Nephron progenitor cell (in vitro differentiated cells): Measurements from ENCODE around the gene RBM11.
A peak's percentile ranks its signal among the peaks of the same experiment; 100 is the strongest.
"Not testable (repeated sequence)": the region's sequence is repeated elsewhere in the genome, so short reads cannot be mapped to it uniquely, and the experiment has no call there.

Source experiments
- DNase-seq: peaks from one replicate; pipeline ENCODE4 v3.0.0; 2021
- H3K27ac Mint-ChIP-seq: 2 replicates; pipeline ENCODE4 v1.8.0; 2021; ENCODE audit warnings: mild to moderate bottlenecking, moderate library complexity, mixed read lengths
- H3K27me3 Mint-ChIP-seq: 2 replicates; pipeline ENCODE4 v1.8.0; 2021; ENCODE audit warnings: mild to moderate bottlenecking, low read depth, mixed read lengths; ENCODE audit not compliant: poor library complexity
- H3K36me3 Mint-ChIP-seq: 2 replicates; pipeline ENCODE4 v1.8.0; 2021; ENCODE audit warnings: low read depth, mixed read lengths
- H3K4me1 Mint-ChIP-seq: 2 replicates; pipeline ENCODE4 v1.8.0; 2021; ENCODE audit warnings: mixed read lengths
- H3K4me3 Mint-ChIP-seq: 2 replicates; pipeline ENCODE4 v1.8.0; 2021; ENCODE audit warnings: mild to moderate bottlenecking, moderate library complexity, mixed read lengths
- H3K9me3 Mint-ChIP-seq: 2 replicates; pipeline ENCODE4 v1.8.0; 2021; ENCODE audit warnings: mild to moderate bottlenecking, moderate library complexity, mixed read lengths
- CTCF ChIP-seq: fragments of 200-600 bp; sonication (generic); IDR thresholded peaks from 2 replicates; pipeline ENCODE4 v1.5.0; 2021; ENCODE audit warnings: antibody characterized with exemption

Gene RBM11

GRCh38 chr21:14215971-14216641 is at the start of gene RBM11:
Gene RBM11, plus strand, starts transcription at chr21:14216157. Its CDS starts 30 bp downstream, at chr21:14216187.
- no peak for TF ChIP-seq CTCF
- H3K4me1 Mint-ChIP-seq: no peaks in the 10 kb centered on the region
- H3K4me3 Mint-ChIP-seq: peak within 1 kb of the TSS; percentile 87
- peak; percentile 87 for DNase-seq
- H3K9me3 Mint-ChIP-seq: peaks cover 11% of the 10 kb centered on the region
- H3K27ac Mint-ChIP-seq: no peak within 1 kb of the TSS
- H3K36me3 Mint-ChIP-seq: no peaks in the 10 kb centered on the region
- peaks cover 9% of the 10 kb centered on the region for H3K27me3 Mint-ChIP-seq

- not testable (repeated sequence) for H3K27ac Mint-ChIP-seq, H3K4me1 Mint-ChIP-seq, H3K4me3 Mint-ChIP-seq, DNase-seq, H3K36me3 Mint-ChIP-seq, H3K27me3 Mint-ChIP-seq
- H3K9me3 Mint-ChIP-seq: peaks cover 36% of the 10 kb centered on the region
Measured at GRCh38 chr21:14166463-14167223, 49.3 kb upstream of the RBM11 start.

GRCh38 chr21:14206222-14206621 is 9.7 kb upstream of the RBM11 start:
- H3K27ac Mint-ChIP-seq: no peak overlapping the region

GRCh38 chr21:14210738-14211137 is 5.2 kb upstream of the RBM11 start, which contains the start of gene LIPI:
Gene LIPI, minus strand, starts transcription at chr21:14210955. Its CDS starts 110 bp downstream, at chr21:14210845.
- no peak for TF ChIP-seq CTCF
- Mint-ChIP-seq H3K27me3 (peaks cover 4% of the 10 kb centered on the region), H3K4me3 (no peak within 1 kb of the TSS), H3K27ac (no peak within 1 kb of the TSS), H3K4me1 (no peaks in the 10 kb centered on the region), H3K36me3 (no peaks in the 10 kb centered on the region), H3K9me3 (no peaks in the 10 kb centered on the region)
- DNase-seq: no peak

More at GRCh38 chr21:14206222-14206621, 9.7 kb upstream of the RBM11 start:
- no peak for TF ChIP-seq CTCF
- peaks cover 19% of the 10 kb centered on the region for H3K9me3 Mint-ChIP-seq
- peaks cover 4% of the 10 kb centered on the region for H3K27me3 Mint-ChIP-seq
- no peak overlapping the region for H3K4me3 Mint-ChIP-seq
- no peak for DNase-seq
- H3K4me1 Mint-ChIP-seq: no peaks in the 10 kb centered on the region
- no peaks in the 10 kb centered on the region for H3K36me3 Mint-ChIP-seq

- no peak for DNase-seq
- no peak for TF ChIP-seq CTCF
- Mint-ChIP-seq H3K4me3 (no peak overlapping the region), H3K27me3 (peaks cover 13% of the 10 kb centered on the region), H3K36me3 (no peaks in the 10 kb centered on the region), H3K27ac (no peak overlapping the region), H3K9me3 (peaks cover 8% of the 10 kb centered on the region), H3K4me1 (no peaks in the 10 kb centered on the region)
Measured at GRCh38 chr21:14213164-14213563, 2.8 kb upstream of the RBM11 start.

GRCh38 chr21:14223365-14223764 is 7.4 kb downstream of the RBM11 start:
- Mint-ChIP-seq H3K27me3 (no peaks in the 10 kb centered on the region), H3K4me3 (no peak overlapping the region), H3K36me3 (peaks cover 3% of the 10 kb centered on the region), H3K9me3 (peaks cover 17% of the 10 kb centered on the region), H3K4me1 (no peaks in the 10 kb centered on the region), H3K27ac (no peak overlapping the region)
- no peak for DNase-seq
- TF ChIP-seq CTCF: no peak
